HL-60 (cell line): ENCODE results near the gene CYSRT1.

Source experiments
- CTCF ChIP-seq: IDR thresholded peaks from one replicate; pipeline ENCODE4 v1.5.1; 2011; ENCODE audit warnings: low read length, control low read depth, inconsistent platforms; ENCODE audit not compliant: insufficient read depth
- GABPA ChIP-seq: IDR thresholded peaks from 2 replicates; pipeline ENCODE4 v1.6.1; 2012; ENCODE audit warnings: low read depth
- POLR2AphosphoS5 ChIP-seq: IDR thresholded peaks from 2 replicates; pipeline ENCODE4 v1.6.1; 2012; ENCODE audit warnings: low read depth
- REST ChIP-seq: IDR thresholded peaks from 2 replicates; pipeline ENCODE4 v1.6.1; 2012; ENCODE audit warnings: low read depth; ENCODE audit not compliant: insufficient replicate concordance

- no peak for TF ChIP-seq POLR2AphosphoS5
- TF ChIP-seq CTCF, result no peak
- TF ChIP-seq REST, result no peak
- TF ChIP-seq GABPA, result no peak
These were observed 31.2 kb upstream of the CYSRT1 start for GRCh38 chr9:137193771-137194170.
